ENCODE results near the gene ZNF70. TPM values are rescaled to one million over a fixed set of nuclear protein-coding genes. Genes with fewer than 3 reads are reported as not detected.
"Not testable (repeated sequence)": the region's sequence is repeated elsewhere in the genome, so short reads cannot be mapped to it uniquely, and the experiment has no call there.

ZNF70 gene
- total RNA-seq, 2 experiments from 2014 or later, result 1.2 to 1.3 TPM

- POLR2A ChIA-PET; DNase-seq; H3K4me3 Mint-ChIP-seq; intact Hi-C loops (cut with micrococcal nuclease); H3K4me1 Mint-ChIP-seq (ENCODE audit: low read depth); H3K36me3 Mint-ChIP-seq; H3K9me3 Mint-ChIP-seq; H3K27ac Mint-ChIP-seq; H3K27me3 Mint-ChIP-seq: not testable (repeated sequence)
- CTCF ChIA-PET, result interaction anchor here (0.6 kb wide), 1 partner anchor 15 kb away, joined by 3 read pairs; no protein-coding TSS in a partner anchor
These were observed 22.8 kb downstream of the ZNF70 start for GRCh38 chr22:23728108-23728507.

- ChIA-PET POLR2A (no interaction called here), CTCF (no interaction called here)
- no peaks in the 10 kb centered on the region for H3K4me1 Mint-ChIP-seq (ENCODE audit: low read depth)
- no peaks in the 10 kb centered on the region for H3K27me3 Mint-ChIP-seq
- H3K9me3 Mint-ChIP-seq, result no peaks in the 10 kb centered on the region
- intact Hi-C loops (cut with micrococcal nuclease), result no loop called here
- no peak overlapping the region for H3K4me3 Mint-ChIP-seq
- no peaks in the 10 kb centered on the region for H3K36me3 Mint-ChIP-seq
- no peak for DNase-seq
- H3K27ac Mint-ChIP-seq, result no peak overlapping the region
These were observed 28.2 kb downstream of the ZNF70 start for GRCh38 chr22:23722724-23723123.

GRCh38 chr22:23722160-23722559 is 28.8 kb downstream of the ZNF70 start:
- H3K4me3 Mint-ChIP-seq, result no peak overlapping the region
- ChIA-PET CTCF (no interaction called here), POLR2A (no interaction called here)
- no peak overlapping the region for H3K27ac Mint-ChIP-seq
- H3K9me3 Mint-ChIP-seq, result no peaks in the 10 kb centered on the region
- no peaks in the 10 kb centered on the region for H3K36me3 Mint-ChIP-seq
- DNase-seq, result no peak
- intact Hi-C loops (cut with micrococcal nuclease), result no loop called here
- peaks cover 4% of the 10 kb centered on the region for H3K4me1 Mint-ChIP-seq (ENCODE audit: low read depth)
- no peaks in the 10 kb centered on the region for H3K27me3 Mint-ChIP-seq

GRCh38 chr22:23720855-23721254 is 30.1 kb downstream of the ZNF70 start:
- H3K27ac Mint-ChIP-seq, result no peak overlapping the region

GRCh38 chr22:23718371-23719165 is 32.3 kb downstream of the ZNF70 start:
- POLR2A ChIA-PET, result interaction anchor here (0.5 to 3.6 kb wide), 3 partner anchors 22 to 175 kb away, joined by 3 to 15 read pairs (median 4); partner anchors contain the start of gene MIF
- DNase-seq, result no peak
- intact Hi-C loops (cut with micrococcal nuclease), result no loop called here
- Mint-ChIP-seq H3K4me1 (ENCODE audit: low read depth) (peaks cover 11% of the 10 kb centered on the region), H3K36me3 (peaks cover 7% of the 10 kb centered on the region), H3K27me3 (no peaks in the 10 kb centered on the region), H3K27ac (no peak overlapping the region), H3K9me3 (no peaks in the 10 kb centered on the region), H3K4me3 (no peak overlapping the region)
- CTCF ChIA-PET, result interaction anchor here (1.2 kb wide), 1 partner anchor 176 kb away, joined by 4 read pairs; the partner anchor contains the start of gene MIF

More at GRCh38 chr22:23720855-23721254, 30.1 kb downstream of the ZNF70 start:
- Mint-ChIP-seq H3K4me1 (ENCODE audit: low read depth) (peaks cover 6% of the 10 kb centered on the region), H3K4me3 (no peak overlapping the region), H3K36me3 (no peaks in the 10 kb centered on the region), H3K9me3 (no peaks in the 10 kb centered on the region), H3K27me3 (no peaks in the 10 kb centered on the region)
- CTCF ChIA-PET, result interaction anchor here (0.9 kb wide), 1 partner anchor 72 kb away, joined by 3 read pairs; no protein-coding TSS in a partner anchor
- DNase-seq, result no peak
- intact Hi-C loops (cut with micrococcal nuclease), result no loop called here
- POLR2A ChIA-PET, result no interaction called here

- Mint-ChIP-seq H3K27ac (peak overlapping the region; percentile 54), H3K36me3 (peaks cover 11% of the 10 kb centered on the region), H3K27me3 (no peaks in the 10 kb centered on the region), H3K4me3 (peak overlapping the region; percentile 74), H3K9me3 (no peaks in the 10 kb centered on the region), H3K4me1 (ENCODE audit: low read depth) (peaks cover 11% of the 10 kb centered on the region)
- POLR2A ChIA-PET, result interaction anchor here (0.7 to 3.6 kb wide), 5 partner anchors 11 to 197 kb away, joined by 3 to 15 read pairs (median 3); no protein-coding TSS in a partner anchor
- DNase-seq, result peak; percentile 85
- intact Hi-C loops (cut with micrococcal nuclease), result loop anchor here (1.0 kb wide), 1 partner anchor 9 kb away; no protein-coding TSS in a partner anchor
- CTCF ChIA-PET, result interaction anchor here (1.2 to 1.3 kb wide), 2 partner anchors 21 to 27 kb away, joined by 4 read pairs; no protein-coding TSS in a partner anchor
These were observed 33.8 kb downstream of the ZNF70 start for GRCh38 chr22:23716811-23717801.

GRCh38 chr22:23715806-23716375 is 35.0 kb downstream of the ZNF70 start:
- Mint-ChIP-seq H3K36me3 (peaks cover 18% of the 10 kb centered on the region), H3K4me1 (ENCODE audit: low read depth) (peaks cover 11% of the 10 kb centered on the region)
- no peak for DNase-seq

GRCh38 chr22:23714596-23715578 is 36.0 kb downstream of the ZNF70 start:
- no peaks in the 10 kb centered on the region for H3K27me3 Mint-ChIP-seq
- intact Hi-C loops (cut with micrococcal nuclease), result no loop called here
- DNase-seq, result no peak
- ChIA-PET CTCF (interaction anchor here (0.8 kb wide), 1 partner anchor 19 kb away, joined by 3 read pairs; no protein-coding TSS in a partner anchor), POLR2A (interaction anchor here (3.6 kb wide), 1 partner anchor 18 kb away, joined by 15 read pairs; no protein-coding TSS in a partner anchor)
- H3K9me3 Mint-ChIP-seq, result no peaks in the 10 kb centered on the region
- no peak overlapping the region for H3K27ac Mint-ChIP-seq
- peak overlapping the region; percentile 23 for H3K4me3 Mint-ChIP-seq
- peaks cover 14% of the 10 kb centered on the region for H3K4me1 Mint-ChIP-seq (ENCODE audit: low read depth)
- H3K36me3 Mint-ChIP-seq, result peaks cover 27% of the 10 kb centered on the region

More at GRCh38 chr22:23715806-23716375, 35.0 kb downstream of the ZNF70 start:
- CTCF ChIA-PET, result interaction anchor here (1.3 kb wide), 1 partner anchor 28 kb away, joined by 4 read pairs; no protein-coding TSS in a partner anchor
- no peaks in the 10 kb centered on the region for H3K27me3 Mint-ChIP-seq
- POLR2A ChIA-PET, result interaction anchor here (1.4 to 3.6 kb wide), 2 partner anchors 19 to 29 kb away, joined by 3 to 15 read pairs; no protein-coding TSS in a partner anchor
- no peaks in the 10 kb centered on the region for H3K9me3 Mint-ChIP-seq
- peak overlapping the region; percentile 41 for H3K4me3 Mint-ChIP-seq
- no peak overlapping the region for H3K27ac Mint-ChIP-seq
- intact Hi-C loops (cut with micrococcal nuclease), result loop anchor here (1.0 kb wide), 1 partner anchor 8 kb away; no protein-coding TSS in a partner anchor

GRCh38 chr22:23713696-23714595 is 37.0 kb downstream of the ZNF70 start:
- POLR2A ChIA-PET, result no interaction called here
- H3K9me3 Mint-ChIP-seq, result no peaks in the 10 kb centered on the region
- no peak overlapping the region for H3K27ac Mint-ChIP-seq
- intact Hi-C loops (cut with micrococcal nuclease), result no loop called here
- peaks cover 24% of the 10 kb centered on the region for H3K4me1 Mint-ChIP-seq (ENCODE audit: low read depth)
- no peak for DNase-seq
- CTCF ChIA-PET, result interaction anchor here (0.6 kb wide), 1 partner anchor 111 kb away, joined by 3 read pairs; no protein-coding TSS in a partner anchor
- H3K27me3 Mint-ChIP-seq, result no peaks in the 10 kb centered on the region
- peaks cover 37% of the 10 kb centered on the region for H3K36me3 Mint-ChIP-seq
- no peak overlapping the region for H3K4me3 Mint-ChIP-seq

GRCh38 chr22:23712256-23712655 is 38.7 kb downstream of the ZNF70 start:
- ChIA-PET POLR2A (no interaction called here), CTCF (no interaction called here)
- Mint-ChIP-seq H3K27me3 (no peaks in the 10 kb centered on the region), H3K4me1 (ENCODE audit: low read depth) (peaks cover 36% of the 10 kb centered on the region), H3K36me3 (peaks cover 54% of the 10 kb centered on the region), H3K27ac (no peak overlapping the region), H3K4me3 (no peak overlapping the region), H3K9me3 (no peaks in the 10 kb centered on the region)
- DNase-seq, result no peak
- intact Hi-C loops (cut with micrococcal nuclease), result no loop called here
